ENCODE results near the gene TMA16. TPM values are rescaled to one million over a fixed set of nuclear protein-coding genes. Genes with fewer than 3 reads are reported as not detected.

Gene TMA16
- total and polyA plus RNA-seq, 5 donors = 8.4 to 12.8 (median 12.2) TPM

- 59% methylated on average over 5 of the region's 5 CpGs for WGBS
- H3K27ac ChIP-seq (ENCODE audit: low read length) = no peak overlapping the region
- peak in 1 of 2 donors; percentile 60 for ATAC-seq
- no peaks in the 10 kb centered on the region for H3K4me1 ChIP-seq (ENCODE audit: control insufficient read depth, insufficient read depth, low read length)
- H3K4me3 ChIP-seq (ENCODE audit: low read length) = no peak overlapping the region
- no peaks in the 10 kb centered on the region for H3K27me3 ChIP-seq (ENCODE audit: control insufficient read depth, insufficient read depth)
- DNase-seq = no peak
- intact Hi-C loops (cut with DNase I) = no loop called here
- no peaks in the 10 kb centered on the region for H3K9me3 ChIP-seq (ENCODE audit: control insufficient read depth, low read length)
These were observed 17.6 kb upstream of the TMA16 start for GRCh38 chr4:163476761-163477438.

GRCh38 chr4:163482190-163482589 is 12.3 kb upstream of the TMA16 start:
- Histone ChIP-seq H3K4me3 (ENCODE audit: low read length) (no peak overlapping the region), H3K9me3 (ENCODE audit: control insufficient read depth, low read length) (no peaks in the 10 kb centered on the region), H3K27ac (ENCODE audit: low read length) (no peak overlapping the region), H3K4me1 (ENCODE audit: control insufficient read depth, insufficient read depth, low read length) (no peaks in the 10 kb centered on the region), H3K27me3 (ENCODE audit: control insufficient read depth, insufficient read depth) (no peaks in the 10 kb centered on the region)
- intact Hi-C loops (cut with DNase I) = no loop called here
- DNase-seq = no peak
- no peak for ATAC-seq
- WGBS = 48% methylated on average over 1 of the region's 1 CpG

- WGBS = 17% methylated on average over 4 of the region's 4 CpGs
- peak in 1 of 2 donors; percentile 47 for ATAC-seq
These were observed 9.6 kb upstream of the TMA16 start for GRCh38 chr4:163484906-163485305.

GRCh38 chr4:163485589-163485988 is 8.9 kb upstream of the TMA16 start:
- intact Hi-C loops (cut with DNase I) = loop anchor here in 3 of 4 donors (5.0 kb wide), 2 partner anchors 57 to 62 kb away; no protein-coding TSS in a partner anchor
- no peak for ATAC-seq
- WGBS = 49% methylated on average over 2 of the region's 2 CpGs

More at GRCh38 chr4:163484906-163485305, 9.6 kb upstream of the TMA16 start:
- no peaks in the 10 kb centered on the region for H3K9me3 ChIP-seq (ENCODE audit: control insufficient read depth, low read length)
- H3K27ac ChIP-seq (ENCODE audit: low read length) = no peak overlapping the region
- intact Hi-C loops (cut with DNase I) = loop anchor here in 3 of 4 donors (5.0 kb wide), 2 partner anchors 57 to 62 kb away; no protein-coding TSS in a partner anchor
- H3K4me3 ChIP-seq (ENCODE audit: low read length) = no peak overlapping the region
- no peaks in the 10 kb centered on the region for H3K27me3 ChIP-seq (ENCODE audit: control insufficient read depth, insufficient read depth)
- H3K4me1 ChIP-seq (ENCODE audit: control insufficient read depth, insufficient read depth, low read length) = no peaks in the 10 kb centered on the region
- peak; percentile 32 to 56 (median 53) for DNase-seq

GRCh38 chr4:163486321-163486720 is 8.2 kb upstream of the TMA16 start:
- Histone ChIP-seq H3K9me3 (ENCODE audit: control insufficient read depth, low read length) (no peaks in the 10 kb centered on the region), H3K27me3 (ENCODE audit: control insufficient read depth, insufficient read depth) (no peaks in the 10 kb centered on the region), H3K4me3 (ENCODE audit: low read length) (no peak overlapping the region), H3K4me1 (ENCODE audit: control insufficient read depth, insufficient read depth, low read length) (no peaks in the 10 kb centered on the region), H3K27ac (ENCODE audit: low read length) (no peak overlapping the region)
- no peak for DNase-seq
- WGBS = 42% methylated on average over 1 of the region's 1 CpG
- ATAC-seq = no peak
- intact Hi-C loops (cut with DNase I) = loop anchor here in 3 of 4 donors (5.0 kb wide), 2 partner anchors 56 to 61 kb away; no protein-coding TSS in a partner anchor

More at GRCh38 chr4:163485589-163485988, 8.9 kb upstream of the TMA16 start:
- no peak for DNase-seq
- Histone ChIP-seq H3K4me3 (ENCODE audit: low read length) (no peak overlapping the region), H3K27me3 (ENCODE audit: control insufficient read depth, insufficient read depth) (no peaks in the 10 kb centered on the region), H3K4me1 (ENCODE audit: control insufficient read depth, insufficient read depth, low read length) (no peaks in the 10 kb centered on the region), H3K9me3 (ENCODE audit: control insufficient read depth, low read length) (no peaks in the 10 kb centered on the region), H3K27ac (ENCODE audit: low read length) (no peak overlapping the region)

- no peak overlapping the region for H3K27ac ChIP-seq (ENCODE audit: low read length)
- intact Hi-C loops (cut with DNase I) = loop anchor here (5.0 to 10.0 kb wide), 3 partner anchors 52 to 57 kb away; no protein-coding TSS in a partner anchor
- H3K9me3 ChIP-seq (ENCODE audit: control insufficient read depth, low read length) = no peaks in the 10 kb centered on the region
- WGBS = 53% methylated on average over 1 of the region's 1 CpG
- no peak for ATAC-seq
- H3K27me3 ChIP-seq (ENCODE audit: control insufficient read depth, insufficient read depth) = no peaks in the 10 kb centered on the region
- no peak for DNase-seq
- H3K4me1 ChIP-seq (ENCODE audit: control insufficient read depth, insufficient read depth, low read length) = no peaks in the 10 kb centered on the region
- H3K4me3 ChIP-seq (ENCODE audit: low read length) = no peak overlapping the region
These were observed 4.6 kb upstream of the TMA16 start for GRCh38 chr4:163489929-163490328.

GRCh38 chr4:163492951-163493504 is 1.5 kb upstream of the TMA16 start:
- Histone ChIP-seq H3K4me1 (ENCODE audit: control insufficient read depth, insufficient read depth, low read length) (no peaks in the 10 kb centered on the region), H3K4me3 (ENCODE audit: low read length) (no peak overlapping the region), H3K27me3 (ENCODE audit: control insufficient read depth, insufficient read depth) (no peaks in the 10 kb centered on the region), H3K9me3 (ENCODE audit: control insufficient read depth, low read length) (no peaks in the 10 kb centered on the region), H3K27ac (ENCODE audit: low read length) (no peak overlapping the region)
- DNase-seq (no peak), ATAC-seq (no peak)
- WGBS = 91% methylated on average over 6 of the region's 6 CpGs
- intact Hi-C loops (cut with DNase I) = loop anchor here in 1 of 4 donors (10.0 kb wide), 1 partner anchor 52 kb away; no protein-coding TSS in a partner anchor

GRCh38 chr4:163493643-163494359 is 689 bp upstream of the TMA16 start:
- ATAC-seq (no peak), DNase-seq (peak; percentile 32 to 76 (median 64))
- Histone ChIP-seq H3K9me3 (ENCODE audit: control insufficient read depth, low read length) (no peaks in the 10 kb centered on the region), H3K27me3 (ENCODE audit: control insufficient read depth, insufficient read depth) (no peaks in the 10 kb centered on the region), H3K4me3 (ENCODE audit: low read length) (peak overlapping the region; percentile 82), H3K27ac (ENCODE audit: low read length) (peak overlapping the region; percentile 78), H3K4me1 (ENCODE audit: control insufficient read depth, insufficient read depth, low read length) (no peaks in the 10 kb centered on the region)
- intact Hi-C loops (cut with DNase I) = loop anchor here in 1 of 4 donors (10.0 kb wide), 1 partner anchor 51 kb away; no protein-coding TSS in a partner anchor
- 46% methylated on average over 26 of the region's 28 CpGs for WGBS

GRCh38 chr4:163495900-163496299 is 1.4 kb downstream of the TMA16 start:
- ATAC-seq (no peak), DNase-seq (no peak)
- WGBS = 11% methylated on average over 1 of the region's 1 CpG
- Histone ChIP-seq H3K27ac (ENCODE audit: low read length) (no peak overlapping the region), H3K4me3 (ENCODE audit: low read length) (peak overlapping the region; percentile 18), H3K4me1 (ENCODE audit: control insufficient read depth, insufficient read depth, low read length) (no peaks in the 10 kb centered on the region), H3K27me3 (ENCODE audit: control insufficient read depth, insufficient read depth) (no peaks in the 10 kb centered on the region), H3K9me3 (ENCODE audit: control insufficient read depth, low read length) (no peaks in the 10 kb centered on the region)
- intact Hi-C loops (cut with DNase I) = loop anchor here in 1 of 4 donors (10.0 kb wide), 1 partner anchor 49 kb away; no protein-coding TSS in a partner anchor

- 99% methylated on average over 1 of the region's 1 CpG for WGBS
- no peaks in the 10 kb centered on the region for H3K4me1 ChIP-seq (ENCODE audit: control insufficient read depth, insufficient read depth, low read length)
- no peak overlapping the region for H3K27ac ChIP-seq (ENCODE audit: low read length)
- no peak for DNase-seq
- no peak overlapping the region for H3K4me3 ChIP-seq (ENCODE audit: low read length)
- H3K27me3 ChIP-seq (ENCODE audit: control insufficient read depth, insufficient read depth) = no peaks in the 10 kb centered on the region
- intact Hi-C loops (cut with DNase I) = no loop called here
- no peaks in the 10 kb centered on the region for H3K9me3 ChIP-seq (ENCODE audit: control insufficient read depth, low read length)
- ATAC-seq = no peak
These were observed 6.1 kb downstream of the TMA16 start for GRCh38 chr4:163500586-163500985.

GRCh38 chr4:163505374-163505773 is 10.9 kb downstream of the TMA16 start:
- Histone ChIP-seq H3K27ac (ENCODE audit: low read length) (no peak overlapping the region), H3K4me1 (ENCODE audit: control insufficient read depth, insufficient read depth, low read length) (no peaks in the 10 kb centered on the region), H3K9me3 (ENCODE audit: control insufficient read depth, low read length) (no peaks in the 10 kb centered on the region), H3K27me3 (ENCODE audit: control insufficient read depth, insufficient read depth) (no peaks in the 10 kb centered on the region), H3K4me3 (ENCODE audit: low read length) (no peak overlapping the region)
- DNase-seq (no peak), ATAC-seq (no peak)
- 83% methylated on average over 3 of the region's 3 CpGs for WGBS
- intact Hi-C loops (cut with DNase I) = no loop called here

Data from right cardiac atrium (tissue), 5 donors.